Mucosa of descending colon (tissue), 3 donors: ENCODE measurements around the gene FANCC. TPM values are rescaled to one million over a fixed set of nuclear protein-coding genes. Genes with fewer than 3 reads are reported as not detected.

ENCODE experiments used
- ATAC-seq: fragments of 200-7000 bp; cut with Tn5 transposase; one replicate; pipeline ENCODE4 v1.9.1; 2020; ENCODE audit warnings: mild to moderate bottlenecking, moderate library complexity
- DNase-seq, 3 donors: peaks; one replicate each; pipeline ENCODE4 v3.0.0-alpha.2; 2020
- H3K36me3 ChIP-seq: fragments of 200-600 bp; one replicate; pipeline ENCODE4 v1.8.0; 2021; ENCODE audit warnings: low read depth, mild to moderate bottlenecking
- H3K4me1 ChIP-seq: fragments of 200-600 bp; one replicate; pipeline ENCODE4 v1.8.0; 2021; ENCODE audit warnings: low read depth, mild to moderate bottlenecking
- H3K4me3 ChIP-seq: fragments of 200-600 bp; one replicate; pipeline ENCODE4 v1.8.0; 2021; ENCODE audit warnings: mild to moderate bottlenecking
- H3K9me3 ChIP-seq: fragments of 200-600 bp; one replicate; pipeline ENCODE4 v1.8.0; 2021; ENCODE audit warnings: mild to moderate bottlenecking
- intact Hi-C, 2 donors: fragments of 100-400 bp; cut with DNase I in 1 of 2; cut with micrococcal nuclease in 1 of 2; formaldehyde crosslinking; loops; one replicate each; pipeline versions ENCODE4 v1.11.0 to v1.11.1; 2022; cut with DNase I, micrococcal nuclease
- total RNA-seq, 3 donors: library from RNA; stranded (reverse); fragmentation: NEBNext Ultra II Directional in 2 of 3; extraction: Animal tissue kit (Norgen Biotek cat#: 25700) in 2 of 3; gene quantifications; one replicate each; pipeline versions ENCODE4 v1.2.1 to v1.2.4, GENCODE V29; 2021 to 2023
- TF ChIP-seq, protein P1 (sequence below): fragments of 200-600 bp; IDR thresholded peaks from one replicate; pipeline ENCODE4 v1.8.0; 2022; ENCODE audit warnings: antibody characterized with exemption, mild to moderate bottlenecking
- donor health status: DM: no; HTN: no; CAD: no; lungs with moderate emphysema.
- donor health status: DM: no; HTN: no; CAD: no.
- donor health status: DM: no; HTN: yes; CAD: no.

Gene FANCC
- total RNA-seq, 3 donors from 2014 or later = 10.7 to 18.0 (median 14.2) TPM

DNA sequence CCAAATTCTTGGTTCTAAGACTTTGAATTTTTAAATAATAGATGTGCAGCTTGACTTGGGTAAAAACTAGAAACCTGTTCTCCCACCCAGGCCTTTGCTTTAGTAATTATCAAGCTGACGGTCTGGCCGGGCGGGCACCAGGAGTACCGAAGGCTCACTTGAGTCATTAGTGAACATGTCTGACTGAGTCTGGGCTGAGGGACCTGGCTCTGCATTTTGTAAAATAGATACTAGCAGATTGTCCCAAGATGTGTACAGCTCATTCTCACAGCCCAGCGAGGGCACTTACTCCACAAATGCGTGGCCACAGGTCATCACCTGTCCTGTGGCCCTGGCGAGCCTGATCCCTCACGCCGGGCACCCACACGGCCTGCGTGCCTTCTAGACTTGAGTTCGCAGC is 216.2 kb downstream of the FANCC start:
- H3K4me3 ChIP-seq = no peak overlapping the region
- intact Hi-C loops = no loop called here
- H3K36me3 ChIP-seq = no peaks in the 10 kb centered on the region
- H3K4me1 ChIP-seq = no peaks in the 10 kb centered on the region
- no peaks in the 10 kb centered on the region for H3K9me3 ChIP-seq
- TF ChIP-seq, protein P1, sequence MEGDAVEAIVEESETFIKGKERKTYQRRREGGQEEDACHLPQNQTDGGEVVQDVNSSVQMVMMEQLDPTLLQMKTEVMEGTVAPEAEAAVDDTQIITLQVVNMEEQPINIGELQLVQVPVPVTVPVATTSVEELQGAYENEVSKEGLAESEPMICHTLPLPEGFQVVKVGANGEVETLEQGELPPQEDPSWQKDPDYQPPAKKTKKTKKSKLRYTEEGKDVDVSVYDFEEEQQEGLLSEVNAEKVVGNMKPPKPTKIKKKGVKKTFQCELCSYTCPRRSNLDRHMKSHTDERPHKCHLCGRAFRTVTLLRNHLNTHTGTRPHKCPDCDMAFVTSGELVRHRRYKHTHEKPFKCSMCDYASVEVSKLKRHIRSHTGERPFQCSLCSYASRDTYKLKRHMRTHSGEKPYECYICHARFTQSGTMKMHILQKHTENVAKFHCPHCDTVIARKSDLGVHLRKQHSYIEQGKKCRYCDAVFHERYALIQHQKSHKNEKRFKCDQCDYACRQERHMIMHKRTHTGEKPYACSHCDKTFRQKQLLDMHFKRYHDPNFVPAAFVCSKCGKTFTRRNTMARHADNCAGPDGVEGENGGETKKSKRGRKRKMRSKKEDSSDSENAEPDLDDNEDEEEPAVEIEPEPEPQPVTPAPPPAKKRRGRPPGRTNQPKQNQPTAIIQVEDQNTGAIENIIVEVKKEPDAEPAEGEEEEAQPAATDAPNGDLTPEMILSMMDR = no peak
- DNase-seq (no peak), ATAC-seq (no peak)

DNA sequence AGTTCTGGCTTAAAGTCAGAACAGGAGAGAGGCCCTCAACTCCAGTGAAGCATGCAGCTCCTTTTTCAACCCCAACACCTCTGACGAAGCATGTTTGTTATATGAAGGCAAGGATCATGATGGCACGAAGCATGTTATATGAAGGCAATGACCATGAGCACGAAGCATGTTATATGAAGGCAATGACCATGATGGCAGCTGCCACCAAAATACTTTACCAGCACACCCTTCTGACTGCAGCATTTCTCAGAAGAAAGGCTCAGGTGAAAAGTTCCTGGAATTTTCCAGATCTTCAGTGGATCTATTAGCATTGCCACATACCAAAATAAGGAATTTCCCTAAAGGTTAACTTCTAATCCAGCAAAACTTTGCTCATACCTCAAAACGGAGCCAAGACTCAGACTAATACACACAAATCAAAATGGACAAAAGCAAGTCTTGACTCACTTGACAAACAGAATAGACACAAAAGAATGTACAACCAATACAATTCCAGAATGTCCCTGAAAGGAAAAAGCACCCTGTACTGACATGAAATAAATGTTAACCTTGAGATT is 217.4 kb downstream of the FANCC start:
- DNase-seq (no peak), ATAC-seq (no peak)
- Histone ChIP-seq H3K4me1 (no peaks in the 10 kb centered on the region), H3K9me3 (no peaks in the 10 kb centered on the region), H3K36me3 (no peaks in the 10 kb centered on the region), H3K4me3 (no peak overlapping the region)
- intact Hi-C loops = no loop called here
- TF ChIP-seq, protein P1 = no peak

DNA sequence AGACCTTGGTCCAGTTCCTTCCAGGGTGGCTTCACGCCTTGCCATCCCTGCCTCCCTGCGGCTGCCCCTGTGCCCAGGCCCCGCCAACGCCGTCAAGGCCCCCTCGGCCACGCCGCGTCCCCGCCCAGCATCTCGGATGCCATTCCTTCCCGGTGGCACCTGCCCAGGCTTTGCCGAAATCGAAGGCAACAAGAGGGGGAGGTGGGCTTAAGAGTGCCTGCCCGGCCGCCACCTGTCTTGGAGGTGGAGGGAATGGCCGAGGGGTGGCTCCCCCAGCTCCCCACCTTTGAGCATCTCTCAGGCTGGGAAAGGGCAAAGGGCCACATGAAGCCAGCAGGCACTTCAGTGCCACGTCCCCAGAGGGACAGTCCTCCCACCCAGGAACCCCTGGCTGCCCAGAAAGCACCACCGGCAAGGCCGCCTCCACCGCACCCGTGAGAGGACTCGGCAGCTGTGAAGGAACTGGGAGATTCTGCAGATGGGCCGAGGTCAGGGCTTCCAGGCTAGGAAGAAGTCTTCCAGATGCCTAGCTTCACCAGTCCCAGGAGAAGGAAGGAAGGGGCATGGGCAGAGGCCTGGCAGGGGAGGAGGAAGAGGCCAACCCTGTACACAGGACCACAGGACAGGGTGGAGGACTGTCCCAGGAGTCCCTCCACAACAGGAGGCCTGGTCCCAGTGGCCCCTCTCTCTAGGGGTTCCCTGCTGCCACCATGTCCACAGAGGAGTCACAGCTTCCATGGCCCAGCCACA is 218.0 kb downstream of the FANCC start:
- Histone ChIP-seq H3K36me3 (no peaks in the 10 kb centered on the region), H3K4me3 (no peak overlapping the region), H3K9me3 (no peaks in the 10 kb centered on the region), H3K4me1 (no peaks in the 10 kb centered on the region)
- TF ChIP-seq, protein P1 = no peak
- intact Hi-C loops = no loop called here
- DNase-seq (no peak), ATAC-seq (no peak)

DNA sequence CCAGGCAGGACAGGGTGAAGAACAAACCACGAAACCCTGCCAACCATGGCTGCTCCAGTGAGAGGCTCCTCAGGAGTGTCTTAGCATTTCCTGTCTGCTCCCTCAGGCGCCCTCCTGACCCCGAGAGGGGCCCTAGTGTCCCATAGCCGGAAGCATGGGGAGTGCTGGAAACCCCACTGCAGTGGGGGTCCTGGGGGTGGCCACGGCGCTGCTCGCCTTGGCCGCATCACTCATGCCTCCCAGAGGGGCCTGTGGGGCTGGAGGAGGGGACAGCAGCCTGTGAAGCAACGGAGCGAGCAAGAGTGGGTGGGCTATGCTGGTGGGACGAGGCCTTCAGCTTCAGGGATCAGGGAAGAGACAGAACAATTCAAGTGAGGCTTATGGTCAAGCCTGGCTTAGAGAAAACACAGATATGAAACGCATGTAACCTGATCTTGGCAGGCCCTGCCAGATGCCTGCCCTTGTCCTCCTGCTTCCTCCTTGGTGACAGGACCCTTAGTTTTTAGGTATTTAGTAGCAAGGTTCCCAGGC is 219.1 kb downstream of the FANCC start:
- Histone ChIP-seq H3K36me3 (no peaks in the 10 kb centered on the region), H3K4me3 (no peak overlapping the region), H3K4me1 (peaks cover 5% of the 10 kb centered on the region), H3K9me3 (no peaks in the 10 kb centered on the region)
- DNase-seq (peak in 1 of 3 donors; percentile 11), ATAC-seq (no peak)
- TF ChIP-seq, protein P1 = no peak
- intact Hi-C loops = no loop called here

DNA sequence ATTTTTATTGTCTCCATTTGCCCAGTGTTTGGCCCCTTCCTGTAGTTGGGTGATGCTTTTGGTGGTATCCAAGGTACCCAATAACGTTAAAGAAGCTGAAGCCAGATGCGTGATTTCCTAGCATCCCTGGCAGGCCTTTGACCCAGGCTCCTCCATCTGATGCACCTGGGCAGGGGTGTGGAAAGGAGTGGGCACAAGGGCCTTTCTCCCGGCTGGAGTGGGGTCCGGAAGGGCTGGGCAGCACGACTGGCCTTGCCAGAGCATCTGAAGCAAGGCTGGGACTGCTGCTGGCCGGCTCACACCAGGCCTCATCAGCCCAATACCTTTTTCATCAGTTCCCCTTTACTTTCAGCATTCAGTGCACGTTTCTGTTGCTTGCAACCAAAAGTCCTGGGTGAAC is 220.2 kb downstream of the FANCC start:
- no peak for DNase-seq
- intact Hi-C loops = no loop called here
- H3K36me3 ChIP-seq = no peaks in the 10 kb centered on the region
- TF ChIP-seq, protein P1 = no peak
- H3K4me1 ChIP-seq = peaks cover 15% of the 10 kb centered on the region
- H3K4me3 ChIP-seq = no peak overlapping the region
- ATAC-seq = no peak
- no peaks in the 10 kb centered on the region for H3K9me3 ChIP-seq
